Hepatocyte (in vitro differentiated cells): ENCODE results near the gene CEACAM16. TPM values are rescaled to one million over a fixed set of nuclear protein-coding genes. Genes with fewer than 3 reads are reported as not detected.

Experiments
- DNase-seq: peaks from one replicate; pipeline ENCODE4 v3.0.0-alpha.2; 2016; ENCODE audit warnings: low spot score
- H2AFZ ChIP-seq: fragments of 200-600 bp; sonication (generic); 2 replicates; pipeline ENCODE4 v1.6.0; 2016; ENCODE audit warnings: antibody characterized with exemption, mild to moderate bottlenecking
- H3K27ac ChIP-seq: fragments of 200-600 bp; sonication (generic); 2 replicates; pipeline ENCODE4 v1.5.1; 2016; ENCODE audit warnings: mild to moderate bottlenecking
- H3K27me3 ChIP-seq: fragments of 200-600 bp; sonication (generic); 2 replicates; pipeline ENCODE4 v1.6.1; 2016
- H3K36me3 ChIP-seq: fragments of 200-600 bp; sonication (generic); replicated peaks from 2 replicates; pipeline ENCODE4 v1.5.1; 2016; ENCODE audit warnings: low read depth; ENCODE audit not compliant: insufficient read depth
- H3K4me1 ChIP-seq: fragments of 200-600 bp; sonication (generic); 2 replicates; pipeline ENCODE4 v1.5.1; 2016; ENCODE audit warnings: mild to moderate bottlenecking, moderate library complexity; ENCODE audit not compliant: insufficient read depth
- H3K4me2 ChIP-seq: fragments of 200-600 bp; sonication (generic); 2 replicates; pipeline ENCODE4 v1.6.0; 2016
- H3K4me3 ChIP-seq: fragments of 200-600 bp; sonication (generic); 2 replicates; pipeline ENCODE4 v1.5.1; 2016; ENCODE audit warnings: mild to moderate bottlenecking
- H3K79me2 ChIP-seq: fragments of 200-600 bp; sonication (generic); 2 replicates; pipeline ENCODE4 v1.6.0; 2017; ENCODE audit warnings: mild to moderate bottlenecking
- H3K9me2 ChIP-seq: fragments of 200-600 bp; sonication (generic); replicated peaks from 2 replicates; pipeline ENCODE4 v1.6.0; 2017; ENCODE audit warnings: mild to moderate bottlenecking; ENCODE audit not compliant: insufficient read depth
- H3K9me3 ChIP-seq: fragments of 200-600 bp; sonication (generic); 2 replicates; pipeline ENCODE4 v1.5.1; 2016; ENCODE audit warnings: low read depth, mild to moderate bottlenecking
- H4K20me1 ChIP-seq: fragments of 200-600 bp; sonication (generic); 2 replicates; pipeline ENCODE4 v1.6.0; 2016; ENCODE audit warnings: mild to moderate bottlenecking; ENCODE audit not compliant: insufficient read depth, poor library complexity, severe bottlenecking
- CTCF ChIP-seq: fragments of 200-600 bp; sonication (generic); IDR thresholded peaks from 2 replicates; pipeline ENCODE4 v1.5.1; 2016; ENCODE audit warnings: antibody characterized with exemption, mild to moderate bottlenecking; ENCODE audit not compliant: poor library complexity
- EZH2 ChIP-seq: fragments of 200-600 bp; sonication (generic); IDR thresholded peaks from 2 replicates; pipeline ENCODE4 v1.6.1; 2016; ENCODE audit warnings: antibody characterized with exemption, mild to moderate bottlenecking, borderline replicate concordance
- EZH2phosphoT487 ChIP-seq: fragments of 200-600 bp; sonication (generic); IDR thresholded peaks from one replicate; pipeline ENCODE4 v1.6.1; 2018; ENCODE audit warnings: antibody characterized with exemption, mild to moderate bottlenecking, low read depth, moderate library complexity; ENCODE audit not compliant: unreplicated experiment, severe bottlenecking
- WGBS: methylation state at CpG from one replicate; pipeline ENCODE4 v1.1.6; 2016; ENCODE audit warnings: low lambda C conversion rate; ENCODE audit errors: missing lambda C conversion rate; 5-methylcytosine and 5-hydroxymethylcytosine counted together
- polyA plus RNA-seq: library from polyadenylated mRNA; unstranded; fragments of >200 nt; fragmentation: Nextera tagmentation; extraction: Ambion mirVana; gene quantifications from 2 replicates; pipeline ENCODE4 v1.2.1, GENCODE V29; 2016
- total RNA-seq: library from RNA; depleted of rRNA; stranded (reverse); fragments of >200 nt; gene quantifications from 2 replicates; pipeline ENCODE4 v1.2.3, GENCODE V29; 2014

The CEACAM16 gene
- total and polyA plus RNA-seq, 2 experiments from 2014 or later: 0.73 TPM; not detected in 1

- no peaks in the 10 kb centered on the region for H4K20me1 ChIP-seq
- no peaks in the 10 kb centered on the region for H3K36me3 ChIP-seq
- no peaks in the 10 kb centered on the region for H3K79me2 ChIP-seq
- H3K4me1 ChIP-seq: no peaks in the 10 kb centered on the region
- H3K27ac ChIP-seq: no peak overlapping the region
- no peak overlapping the region for H2AFZ ChIP-seq
- WGBS: 92% methylated on average over 12 of the region's 12 CpGs
- H3K9me2 ChIP-seq: no peaks in the 10 kb centered on the region
- H3K9me3 ChIP-seq: no peaks in the 10 kb centered on the region
- no peak overlapping the region for H3K4me2 ChIP-seq
- H3K4me3 ChIP-seq: no peak overlapping the region
- DNase-seq: no peak
- no peak for TF ChIP-seq EZH2phosphoT487
- TF ChIP-seq EZH2: no peak
- TF ChIP-seq CTCF: no peak
- H3K27me3 ChIP-seq: no peaks in the 10 kb centered on the region
These were observed 6.6 kb downstream of the CEACAM16 start for GRCh38 chr19:44705502-44706010.

GRCh38 chr19:44706506-44707236 lies 7.7 kb downstream of the CEACAM16 start:
- H3K27me3 ChIP-seq: no peaks in the 10 kb centered on the region
- no peaks in the 10 kb centered on the region for H3K36me3 ChIP-seq
- H4K20me1 ChIP-seq: no peaks in the 10 kb centered on the region
- no peaks in the 10 kb centered on the region for H3K9me2 ChIP-seq
- no peak for TF ChIP-seq EZH2phosphoT487
- no peak for TF ChIP-seq CTCF
- no peak for TF ChIP-seq EZH2
- no peaks in the 10 kb centered on the region for H3K9me3 ChIP-seq
- 97% methylated on average over 6 of the region's 6 CpGs for WGBS
- no peaks in the 10 kb centered on the region for H3K4me1 ChIP-seq
- DNase-seq: no peak
- H3K4me2 ChIP-seq: no peak overlapping the region
- H3K27ac ChIP-seq: no peak overlapping the region
- H2AFZ ChIP-seq: no peak overlapping the region
- H3K79me2 ChIP-seq: no peaks in the 10 kb centered on the region
- no peak overlapping the region for H3K4me3 ChIP-seq

- H3K4me3 ChIP-seq: no peak overlapping the region
- no peaks in the 10 kb centered on the region for H3K9me2 ChIP-seq
- H2AFZ ChIP-seq: no peak overlapping the region
- no peak overlapping the region for H3K27ac ChIP-seq
- no peaks in the 10 kb centered on the region for H3K79me2 ChIP-seq
- H3K27me3 ChIP-seq: no peaks in the 10 kb centered on the region
- H3K36me3 ChIP-seq: no peaks in the 10 kb centered on the region
- 96% methylated on average over 20 of the region's 20 CpGs for WGBS
- no peaks in the 10 kb centered on the region for H3K9me3 ChIP-seq
- DNase-seq: no peak
- no peak overlapping the region for H3K4me2 ChIP-seq
- H4K20me1 ChIP-seq: no peaks in the 10 kb centered on the region
- TF ChIP-seq CTCF (no peak), EZH2phosphoT487 (no peak), EZH2 (no peak)
- H3K4me1 ChIP-seq: no peaks in the 10 kb centered on the region
These were observed 8.8 kb downstream of the CEACAM16 start for GRCh38 chr19:44707794-44708193.
